ENCODE results near the gene APOB. TPM values are rescaled to one million over a fixed set of nuclear protein-coding genes. Genes with fewer than 3 reads are reported as not detected.

Gene APOB
- under 0.01 TPM in 2 replicates for total RNA-seq

GRCh38 chr2:21043744-21044532, at the start of gene APOB:
TSS of gene APOB (minus strand) at chr2:21044073. CDS start at chr2:21043945, 128 bp downstream.

Other genes with a start within 250 kb of the APOB start
- gene LDAH, start 221.0 kb downstream of the APOB start, total RNA-seq: 15.5 and 22.2 TPM in 2 replicates
- gene TDRD15, start 79.9 kb upstream of the APOB start, total RNA-seq: not detected in 2 replicates

Data from dermis lymphatic vessel endothelial cell (primary cell).